DMS53 treated with DMSO at 0.1 percent for 48 hours (cell line): Measurements from ENCODE around the gene TRMT6.

Experiments used
- DNase-seq: peaks from one replicate; lab custom pipeline; 2025; ENCODE audit not compliant: unreplicated experiment; lab: John Stamatoyannopoulos, UW

The TRMT6 gene

DNA sequence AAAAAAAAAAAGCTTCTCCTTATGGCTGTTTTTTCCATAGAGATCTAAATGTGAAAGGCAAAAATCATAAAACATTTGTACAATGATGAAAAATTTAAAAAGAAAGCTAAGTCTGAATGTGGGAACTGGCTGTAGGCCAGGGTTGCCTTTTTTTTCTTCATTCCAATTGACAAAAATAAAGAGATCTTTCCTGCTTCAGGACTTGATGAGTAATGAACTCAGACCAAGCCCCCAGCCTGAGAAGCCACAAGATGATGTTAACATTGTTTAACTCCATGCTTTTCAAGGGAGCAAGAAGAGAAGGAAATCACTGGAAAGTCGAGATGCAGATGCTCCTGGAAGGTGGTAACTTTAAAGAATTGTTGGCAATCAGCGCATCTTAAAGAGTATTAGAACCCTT is 41.4 kb downstream of the TRMT6 start:
- no peak for DNase-seq

DNA sequence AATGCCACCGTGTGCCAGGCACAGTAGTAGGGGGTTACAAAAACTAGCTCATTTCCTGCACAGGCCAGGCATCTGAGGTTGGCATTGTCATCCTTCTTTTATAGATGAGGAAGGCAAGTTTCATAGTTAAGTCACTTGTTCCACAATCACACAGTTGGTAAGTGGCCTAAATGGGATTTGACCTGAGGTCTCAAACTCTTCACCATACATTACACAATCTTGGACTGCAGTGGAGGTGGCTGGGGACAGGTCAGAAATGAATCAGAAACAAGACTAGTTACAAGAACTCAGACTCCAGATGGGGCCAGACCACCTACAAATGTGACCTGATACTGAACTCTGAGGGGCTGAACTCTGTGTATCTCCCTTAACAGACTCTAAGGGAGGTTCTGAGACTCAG is 49.4 kb downstream of the TRMT6 start:
- no peak for DNase-seq

DNA sequence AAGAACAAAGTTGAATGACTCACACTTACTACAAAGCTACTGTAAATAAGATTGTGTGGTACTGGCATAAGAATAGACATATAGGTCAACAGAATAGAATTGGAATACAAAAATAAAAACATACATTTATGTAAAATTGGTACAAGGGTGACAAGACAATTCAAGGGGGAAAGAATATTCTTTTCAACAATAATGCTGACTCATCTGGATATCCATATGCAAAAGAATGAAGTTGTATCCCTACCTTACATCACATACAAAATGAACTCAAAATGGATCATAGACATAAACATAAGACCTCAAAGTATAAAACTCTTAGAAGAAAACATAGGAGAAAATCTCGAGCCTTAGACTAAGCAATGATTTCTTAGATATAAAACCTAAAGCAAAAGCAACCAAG is 50.9 kb downstream of the TRMT6 start:
- DNase-seq, result no peak

DNA sequence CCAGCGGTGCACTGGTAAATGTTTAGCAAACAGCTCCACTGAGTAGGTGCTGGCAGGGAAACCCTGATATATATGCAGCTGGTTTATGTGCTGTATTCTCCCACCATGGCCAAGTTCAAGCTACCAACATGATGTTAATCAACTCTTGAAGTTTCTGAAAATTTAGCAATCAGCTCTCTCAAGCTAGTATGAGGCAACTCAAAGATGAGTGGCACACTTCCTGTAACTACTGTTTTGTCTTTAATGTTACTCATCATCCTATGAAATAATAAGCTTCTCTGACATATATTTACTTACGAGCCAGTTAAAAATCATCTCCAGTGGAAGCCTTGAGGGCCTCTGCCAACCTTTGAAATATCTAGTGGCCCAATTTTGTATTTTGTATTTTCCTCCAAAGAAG is 54.7 kb downstream of the TRMT6 start:
- no peak for DNase-seq

- no peak for DNase-seq
Observed at GRCh38 chr20:5893621-5894020, 56.7 kb downstream of the TRMT6 start.

- DNase-seq, result no peak
Observed at GRCh38 chr20:5893052-5893451, 57.3 kb downstream of the TRMT6 start.

DNA sequence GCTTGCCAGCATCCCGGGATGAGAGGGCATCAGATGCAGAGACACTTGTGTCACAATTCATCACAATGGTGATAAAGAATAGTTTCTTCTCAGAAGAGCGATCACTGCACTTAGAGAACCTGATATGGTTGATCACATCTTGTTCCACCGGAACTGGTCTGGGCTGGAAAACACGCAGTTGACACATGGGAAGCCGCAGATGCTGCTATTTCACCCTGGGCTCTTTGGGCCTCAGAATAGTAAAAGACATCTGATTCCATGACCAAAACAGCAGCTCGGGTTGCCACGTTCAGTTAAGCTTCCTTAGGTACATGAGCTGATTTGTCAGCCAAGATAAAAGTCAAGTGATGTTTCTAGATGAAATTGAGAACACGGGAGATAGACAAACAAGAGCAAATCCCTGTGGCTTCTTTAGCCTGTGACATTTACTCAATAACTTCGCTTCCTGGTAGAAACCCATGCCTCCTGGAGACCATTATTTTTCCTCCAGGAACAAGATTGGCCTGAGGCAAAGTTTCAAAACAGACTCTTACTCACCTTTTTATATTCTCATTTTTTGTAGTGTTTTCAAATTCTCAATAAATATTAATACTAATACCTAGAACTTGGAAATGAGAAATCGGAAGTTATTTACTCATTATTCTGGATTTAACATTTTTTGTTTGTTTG is 59.4 kb downstream of the TRMT6 start:
- no peak for DNase-seq

GRCh38 chr20:5888041-5888440 is 62.3 kb downstream of the TRMT6 start:
- DNase-seq, result no peak

- no peak for DNase-seq
Observed at GRCh38 chr20:5887386-5887785, 62.9 kb downstream of the TRMT6 start.
